Measurements from ENCODE around the gene UBE2D1.

DNA sequence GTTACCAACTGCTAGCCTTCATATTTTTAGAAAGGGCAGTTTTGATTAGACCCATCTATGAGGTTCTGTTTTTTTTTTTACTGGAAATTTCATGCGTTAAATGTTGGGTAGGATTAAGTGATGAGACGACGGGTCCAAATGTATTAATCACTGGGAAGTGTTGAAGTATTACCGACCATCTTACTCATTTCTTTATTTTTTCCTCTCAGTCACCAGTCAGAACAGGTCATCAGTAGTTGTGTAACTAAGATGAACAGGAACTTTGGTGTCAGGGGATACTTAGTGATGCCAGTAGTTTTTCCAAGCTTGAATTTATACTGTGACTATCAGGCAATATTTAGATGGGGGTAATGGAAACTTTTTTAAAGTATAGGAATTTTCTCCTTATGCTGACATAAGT lies 64.6 kb downstream of the UBE2D1 start:
- no peak for TF ChIP-seq PHF20 (IDR thresholded peaks at IDR 0.05; ENCODE audit: partially characterized antibody)
- no peak for TF ChIP-seq RAD21 (CRISPR knock-in tag; conservative IDR thresholded peaks at IDR 0.05 in 1 of 2, IDR thresholded peaks at IDR 0.05 in 1 of 2)
- no peak for TF ChIP-seq NR2C1 (IDR thresholded peaks at IDR 0.05)
- no peak for TF ChIP-seq NR2C1 (tag; IDR thresholded peaks at IDR 0.05)
- TF ChIP-seq, protein P1, sequence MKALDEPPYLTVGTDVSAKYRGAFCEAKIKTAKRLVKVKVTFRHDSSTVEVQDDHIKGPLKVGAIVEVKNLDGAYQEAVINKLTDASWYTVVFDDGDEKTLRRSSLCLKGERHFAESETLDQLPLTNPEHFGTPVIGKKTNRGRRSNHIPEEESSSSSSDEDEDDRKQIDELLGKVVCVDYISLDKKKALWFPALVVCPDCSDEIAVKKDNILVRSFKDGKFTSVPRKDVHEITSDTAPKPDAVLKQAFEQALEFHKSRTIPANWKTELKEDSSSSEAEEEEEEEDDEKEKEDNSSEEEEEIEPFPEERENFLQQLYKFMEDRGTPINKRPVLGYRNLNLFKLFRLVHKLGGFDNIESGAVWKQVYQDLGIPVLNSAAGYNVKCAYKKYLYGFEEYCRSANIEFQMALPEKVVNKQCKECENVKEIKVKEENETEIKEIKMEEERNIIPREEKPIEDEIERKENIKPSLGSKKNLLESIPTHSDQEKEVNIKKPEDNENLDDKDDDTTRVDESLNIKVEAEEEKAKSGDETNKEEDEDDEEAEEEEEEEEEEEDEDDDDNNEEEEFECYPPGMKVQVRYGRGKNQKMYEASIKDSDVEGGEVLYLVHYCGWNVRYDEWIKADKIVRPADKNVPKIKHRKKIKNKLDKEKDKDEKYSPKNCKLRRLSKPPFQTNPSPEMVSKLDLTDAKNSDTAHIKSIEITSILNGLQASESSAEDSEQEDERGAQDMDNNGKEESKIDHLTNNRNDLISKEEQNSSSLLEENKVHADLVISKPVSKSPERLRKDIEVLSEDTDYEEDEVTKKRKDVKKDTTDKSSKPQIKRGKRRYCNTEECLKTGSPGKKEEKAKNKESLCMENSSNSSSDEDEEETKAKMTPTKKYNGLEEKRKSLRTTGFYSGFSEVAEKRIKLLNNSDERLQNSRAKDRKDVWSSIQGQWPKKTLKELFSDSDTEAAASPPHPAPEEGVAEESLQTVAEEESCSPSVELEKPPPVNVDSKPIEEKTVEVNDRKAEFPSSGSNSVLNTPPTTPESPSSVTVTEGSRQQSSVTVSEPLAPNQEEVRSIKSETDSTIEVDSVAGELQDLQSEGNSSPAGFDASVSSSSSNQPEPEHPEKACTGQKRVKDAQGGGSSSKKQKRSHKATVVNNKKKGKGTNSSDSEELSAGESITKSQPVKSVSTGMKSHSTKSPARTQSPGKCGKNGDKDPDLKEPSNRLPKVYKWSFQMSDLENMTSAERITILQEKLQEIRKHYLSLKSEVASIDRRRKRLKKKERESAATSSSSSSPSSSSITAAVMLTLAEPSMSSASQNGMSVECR (CRISPR knock-in tag; IDR thresholded peaks at IDR 0.05), result no peak
- TF ChIP-seq, protein P2, sequence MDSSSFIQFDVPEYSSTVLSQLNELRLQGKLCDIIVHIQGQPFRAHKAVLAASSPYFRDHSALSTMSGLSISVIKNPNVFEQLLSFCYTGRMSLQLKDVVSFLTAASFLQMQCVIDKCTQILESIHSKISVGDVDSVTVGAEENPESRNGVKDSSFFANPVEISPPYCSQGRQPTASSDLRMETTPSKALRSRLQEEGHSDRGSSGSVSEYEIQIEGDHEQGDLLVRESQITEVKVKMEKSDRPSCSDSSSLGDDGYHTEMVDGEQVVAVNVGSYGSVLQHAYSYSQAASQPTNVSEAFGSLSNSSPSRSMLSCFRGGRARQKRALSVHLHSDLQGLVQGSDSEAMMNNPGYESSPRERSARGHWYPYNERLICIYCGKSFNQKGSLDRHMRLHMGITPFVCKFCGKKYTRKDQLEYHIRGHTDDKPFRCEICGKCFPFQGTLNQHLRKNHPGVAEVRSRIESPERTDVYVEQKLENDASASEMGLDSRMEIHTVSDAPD (CRISPR knock-in tag; IDR thresholded peaks at IDR 0.05), result no peak
- TF ChIP-seq EP300 (IDR thresholded peaks at IDR 0.05; ENCODE audit: low read length), result no peak
- no peak for TF ChIP-seq SRSF1 (IDR thresholded peaks at IDR 0.05; ENCODE audit: low read depth, low read length)

Data from K562 (cell line).